GM21786 (cell line): ENCODE data around the gene GOT1.

Experiments
- ATAC-seq: cut with Tn5 transposase; IDR thresholded peaks from one replicate; pipeline ENCODE4 v1.9.1; 2021; ENCODE audit not compliant: unreplicated experiment

The GOT1 gene

GRCh38 chr10:99430451-99431189 lies at the start of gene GOT1:
Gene GOT1 (minus strand): TSS chr10:99430624. CDS start chr10:99430565, 59 bp downstream.
- ATAC-seq, result peak; percentile 95

- ATAC-seq, result no peak
These were observed 39.9 kb upstream of the GOT1 start for GRCh38 chr10:99470327-99470726.

DNA sequence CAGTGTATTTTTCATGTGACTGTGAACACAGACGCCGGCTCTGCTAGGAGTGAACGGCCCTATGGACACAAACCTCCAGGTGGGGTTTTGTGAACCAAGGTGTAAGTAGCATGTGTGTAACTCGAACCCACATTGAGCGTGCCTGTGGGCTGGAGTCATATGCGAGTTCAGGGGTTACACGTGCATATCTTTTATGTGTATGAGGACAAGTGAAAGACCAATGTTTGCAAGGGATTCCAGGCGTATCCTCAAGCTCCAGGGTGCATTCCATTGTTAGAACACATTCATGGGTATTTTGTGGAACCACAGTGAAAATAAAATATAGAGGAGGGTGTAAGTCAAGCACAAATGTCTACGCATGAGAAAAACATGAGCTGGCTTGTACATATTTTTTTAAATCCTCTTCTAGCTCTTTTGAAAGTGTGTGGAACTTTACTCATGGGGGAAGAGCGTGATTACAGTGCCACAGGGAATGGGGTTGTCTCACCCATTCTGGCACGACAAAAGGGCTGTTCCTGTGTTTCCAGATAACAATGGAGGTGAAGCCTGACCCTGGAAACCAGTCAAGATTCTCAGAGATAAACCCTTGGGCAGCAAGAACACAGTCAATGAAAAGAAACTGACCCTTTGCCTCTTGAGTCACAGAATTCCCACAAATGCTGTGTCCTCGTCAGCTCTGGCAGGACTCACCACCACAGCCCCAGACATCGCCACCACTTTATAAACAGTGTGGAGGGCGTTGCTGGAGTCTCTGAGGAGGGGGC lies 37.0 kb upstream of the GOT1 start:
- no peak for ATAC-seq

GRCh38 chr10:99466632-99467223 lies 36.3 kb upstream of the GOT1 start:
- no peak for ATAC-seq

DNA sequence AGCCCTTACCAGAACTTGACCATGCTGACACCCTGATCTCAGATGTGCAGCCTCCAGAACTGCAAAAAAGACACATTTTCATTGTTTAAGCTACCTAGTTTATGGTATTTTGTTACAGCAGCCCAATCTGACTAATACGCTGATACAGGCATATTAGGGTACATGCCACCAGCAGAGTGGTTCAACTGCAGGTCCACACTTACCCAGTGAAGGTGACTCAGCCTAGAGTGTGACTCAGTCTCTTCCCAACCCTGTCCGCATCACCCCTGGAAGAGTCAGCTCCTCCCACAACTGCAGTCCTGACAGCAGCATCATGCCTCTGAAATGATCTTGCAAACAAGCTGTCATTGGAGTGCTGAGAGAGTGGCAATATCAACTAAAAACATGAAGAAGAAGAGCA lies 30.8 kb upstream of the GOT1 start:
- no peak for ATAC-seq

DNA sequence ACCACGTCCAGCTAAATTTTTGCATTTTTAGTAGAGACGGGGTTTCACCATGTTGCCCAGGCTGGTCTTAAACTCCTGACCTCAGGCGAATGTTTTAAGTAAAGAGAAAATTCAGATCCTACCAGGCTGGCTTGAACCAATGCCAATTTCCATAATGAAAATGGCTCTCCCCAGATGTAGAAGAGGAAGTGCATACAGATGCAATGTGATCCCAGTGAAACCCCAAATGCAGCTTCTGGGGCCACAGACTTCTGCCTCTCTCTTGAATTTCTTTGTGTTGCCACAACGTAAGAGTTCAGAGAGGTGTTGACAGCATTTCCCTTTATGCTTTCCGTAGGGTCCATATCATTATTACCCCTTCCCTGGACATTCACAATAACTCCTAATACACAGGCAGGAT lies 29.6 kb upstream of the GOT1 start:
- ATAC-seq, result no peak

DNA sequence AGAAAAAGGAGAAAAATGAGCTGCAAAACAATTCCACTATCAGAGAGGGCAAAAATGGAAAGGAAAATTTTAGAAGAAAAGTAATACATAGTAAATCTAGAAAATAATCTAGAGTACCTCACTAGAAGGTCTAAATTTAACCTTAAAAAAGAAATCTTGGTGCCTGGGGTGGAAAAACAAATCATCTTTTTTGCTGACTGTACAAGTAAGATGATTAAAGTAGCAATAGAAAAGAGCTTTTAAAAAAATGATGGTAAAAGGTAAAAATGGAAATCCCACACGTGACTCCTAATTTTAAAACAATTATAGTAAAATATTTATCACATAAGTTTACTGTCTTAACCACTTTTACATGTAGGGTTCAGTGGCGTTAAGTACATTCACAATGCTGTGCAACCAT lies 28.8 kb upstream of the GOT1 start:
- ATAC-seq, result no peak

DNA sequence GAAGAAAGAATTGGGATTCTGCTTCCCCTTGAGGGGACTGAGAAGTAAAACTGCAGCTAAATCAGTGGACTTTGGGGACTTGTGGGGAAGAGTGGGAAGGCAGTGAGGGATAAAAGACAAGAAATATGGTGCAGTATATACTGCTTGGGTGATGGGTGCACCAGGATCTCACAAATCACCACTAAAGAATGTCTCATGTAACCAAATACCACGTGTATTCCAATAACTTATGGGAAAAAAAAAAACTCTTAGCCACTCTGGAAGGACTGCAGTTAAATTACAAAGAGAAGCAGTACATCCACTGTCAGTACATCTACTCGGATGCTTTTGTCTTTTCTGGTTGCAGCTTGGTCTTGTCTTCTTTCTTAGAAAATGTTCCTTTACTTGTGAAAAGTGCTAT lies 27.4 kb upstream of the GOT1 start:
- ATAC-seq, result no peak

- ATAC-seq, result no peak
These were observed 26.5 kb upstream of the GOT1 start for GRCh38 chr10:99456931-99457288.

- ATAC-seq, result no peak
These were observed 25.9 kb upstream of the GOT1 start for GRCh38 chr10:99456207-99456930.

DNA sequence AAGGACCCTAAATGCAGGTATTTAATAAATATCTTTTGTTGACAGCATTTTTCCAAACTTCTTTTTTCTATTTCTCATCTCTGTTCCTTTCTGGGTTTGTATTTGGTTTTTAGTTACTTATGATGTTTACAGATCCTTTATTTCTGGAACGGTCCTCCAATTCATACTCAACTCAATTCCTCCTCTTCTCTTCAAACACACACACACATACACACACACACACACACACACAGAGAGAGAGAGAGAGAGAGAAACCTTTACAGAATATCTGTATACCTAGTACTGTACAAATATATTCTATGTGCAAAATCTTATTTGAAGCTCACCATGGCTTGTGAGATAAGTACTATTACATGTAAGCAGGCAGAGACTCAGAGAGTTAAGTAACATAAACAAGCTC lies 21.6 kb upstream of the GOT1 start:
- no peak for ATAC-seq

DNA sequence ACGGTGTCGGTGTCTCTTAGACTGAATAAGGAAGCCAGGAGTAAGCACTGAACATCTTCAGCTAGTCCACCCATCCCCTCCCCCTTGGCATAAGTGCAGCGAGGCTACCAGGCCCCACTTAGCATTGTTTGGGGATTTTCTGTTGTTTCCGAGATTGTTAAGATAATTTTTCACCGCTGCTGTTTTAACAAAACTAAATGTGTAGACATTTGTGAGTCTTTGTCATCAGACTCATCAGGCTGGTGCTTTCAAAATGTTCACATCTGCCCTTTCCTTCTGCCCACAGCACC lies 21.0 kb upstream of the GOT1 start:
- ATAC-seq, result no peak

GRCh38 chr10:99450624-99451498 lies 20.4 kb upstream of the GOT1 start:
- no peak for ATAC-seq

DNA sequence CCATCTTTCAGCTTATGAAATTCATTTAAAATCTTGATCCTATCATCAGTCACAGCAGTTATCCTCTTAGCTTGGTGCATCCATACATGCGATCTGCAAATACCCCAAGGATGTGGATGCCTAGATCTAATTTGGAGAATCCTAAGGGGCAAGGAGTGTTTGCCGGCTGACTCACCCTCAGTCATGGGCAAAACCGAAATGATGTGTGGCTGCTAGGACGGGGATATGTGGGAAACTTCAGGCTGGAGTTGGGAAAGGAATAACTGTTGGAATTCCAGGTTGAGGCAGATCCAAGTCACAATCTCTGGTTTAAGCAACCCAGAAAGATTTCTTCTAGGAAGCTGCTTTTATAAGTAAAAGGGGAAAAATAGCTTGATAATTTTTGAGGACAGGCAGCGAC lies 19.7 kb upstream of the GOT1 start:
- no peak for ATAC-seq

DNA sequence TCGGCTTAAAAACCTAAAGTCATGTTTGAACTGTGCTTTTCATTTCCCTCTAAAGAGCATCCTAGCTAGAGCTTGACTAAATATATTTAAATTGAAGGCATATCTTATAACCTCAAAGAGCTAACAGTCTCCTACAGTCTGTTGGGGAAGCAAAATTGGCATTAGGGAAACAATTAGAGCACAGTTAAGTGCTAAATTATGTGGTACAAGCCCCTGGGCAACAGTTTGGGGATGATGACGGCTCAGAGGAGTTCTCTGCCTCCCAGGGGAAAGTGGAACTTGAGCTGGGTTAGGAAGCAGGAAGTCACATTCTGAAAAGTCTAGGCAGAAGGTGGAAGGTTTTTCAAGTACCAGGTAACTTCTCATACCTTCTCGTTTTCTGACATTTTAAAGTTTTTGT lies 18.6 kb upstream of the GOT1 start:
- no peak for ATAC-seq

- no peak for ATAC-seq
These were observed 14.1 kb upstream of the GOT1 start for GRCh38 chr10:99444383-99445045.

- ATAC-seq, result no peak
These were observed 13.1 kb upstream of the GOT1 start for GRCh38 chr10:99443500-99443899.

- ATAC-seq, result no peak
These were observed 12.0 kb upstream of the GOT1 start for GRCh38 chr10:99442394-99442793.

- ATAC-seq, result no peak
These were observed 8.5 kb upstream of the GOT1 start for GRCh38 chr10:99438890-99439289.

- no peak for ATAC-seq
These were observed 5.7 kb upstream of the GOT1 start for GRCh38 chr10:99435986-99436638.
